K562 (cell line): ENCODE data around the gene RYK. TPM values are rescaled to one million over a fixed set of nuclear protein-coding genes. Genes with fewer than 3 reads are reported as not detected.

Experiments
- ATAC-seq: fragments of 200-7000 bp; cut with Tn5 transposase; 3 replicates; pipeline ENCODE4 v1.9.1; 2020; ENCODE audit warnings: moderate library complexity
- BruUV-seq: library from RNA; stranded (reverse); fragments of 400-500 nt; replicated peaks from 2 replicates; lab custom pipeline; 2021; lab: Mats Ljungman, UMichigan
- CTCF ChIA-PET: fragments of 300-600 bp; formaldehyde crosslinking; extraction: SDS; loops from one replicate; lab custom pipeline; 2021; ENCODE audit warnings: low intra/inter-chr PET ratio; lab: Yijun Ruan, JAX
- POLR2A ChIA-PET: fragments of 300-600, 350-650 bp; sonication (Branson Sonifier 250); formaldehyde crosslinking; extraction: SDS; loops from one replicate; lab custom pipeline; 2021; ENCODE audit warnings: antibody characterized with exemption, inconsistent platforms; lab: Yijun Ruan, JAX
- DNase-seq, 4 experiments: peaks; one replicate each; pipeline versions ENCODE4 v3.0.0 to v3.0.0-alpha.2; 2011 to 2018; ENCODE audit warnings: low spot score in 3 of 4, mixed read lengths in 3 of 4; ENCODE audit errors: extremely low read depth in 1 of 4
- FAIRE-seq: peaks from 2 replicates; lab custom pipeline; 2011; peaks lifted over from hg19 to GRCh38; lab: Jason Lieb, UNC
- H2AFZ ChIP-seq: 2 replicates; pipeline ENCODE4 v1.6.0; 2011; ENCODE audit warnings: low read depth, low read length, control low read depth, inconsistent platforms
- H3K27ac ChIP-seq: fragments of 200-600 bp; 3 replicates; pipeline ENCODE4 v1.8.0; 2011; ENCODE audit warnings: low read depth, mild to moderate bottlenecking, control low read depth, inconsistent platforms, low read length, moderate library complexity, mixed read lengths; ENCODE audit errors: extremely low read depth
- H3K27me3 ChIP-seq, 2 experiments: fragments of 300-600 bp in 1 of 2; 2 replicates in 1 of 2; 3 replicates in 1 of 2; pipeline versions ENCODE4 v1.6.0 to v1.8.0; 2011; ENCODE audit warnings: inconsistent platforms in 2 of 2, low read length in 2 of 2, mild to moderate bottlenecking in 1 of 2, mixed read lengths in 1 of 2, moderate library complexity in 1 of 2; ENCODE audit not compliant: control insufficient read depth in 2 of 2, insufficient read depth in 2 of 2
- H3K36me3 ChIP-seq: fragments of 300-600 bp; 3 replicates; pipeline ENCODE4 v1.8.0; 2011; ENCODE audit warnings: mild to moderate bottlenecking, low read length, inconsistent platforms; ENCODE audit not compliant: control insufficient read depth, insufficient read depth
- H3K4me1 ChIP-seq, 2 experiments: fragments of 200-600 bp in 1 of 2; replicated peaks in 1 of 2; 2 replicates in 1 of 2; 3 replicates in 1 of 2; pipeline versions ENCODE4 v1.5.1 to v1.8.0; 2011; ENCODE audit warnings: inconsistent platforms in 2 of 2, low read length in 2 of 2, mild to moderate bottlenecking in 1 of 2, mixed read lengths in 1 of 2, moderate library complexity in 1 of 2; ENCODE audit not compliant: control insufficient read depth in 2 of 2, insufficient read depth in 2 of 2
- H3K4me2 ChIP-seq: 2 replicates; pipeline ENCODE4 v1.6.1; 2011; ENCODE audit warnings: low read length, control low read depth, inconsistent platforms, mixed read lengths; ENCODE audit not compliant: insufficient read depth
- H3K4me3 ChIP-seq: fragments of 200-600 bp; sonication (generic), shearing (Covaris generic); 2 replicates; pipeline ENCODE4 v1.5.1; 2016; ENCODE audit warnings: control low read depth, inconsistent platforms
- H3K79me2 ChIP-seq: fragments of 200-600 bp; 3 replicates; pipeline ENCODE4 v1.8.0; 2011; ENCODE audit warnings: low read length, inconsistent platforms; ENCODE audit not compliant: control insufficient read depth, insufficient read depth
- H3K9ac ChIP-seq, 2 experiments: 2 replicates each; pipeline versions ENCODE4 v1.6.0 to v1.6.1; 2011; ENCODE audit warnings: low read depth in 2 of 2, low read length in 2 of 2, control low read depth in 1 of 2, inconsistent platforms in 1 of 2, mild to moderate bottlenecking in 1 of 2, mixed read lengths in 1 of 2; ENCODE audit not compliant: insufficient read depth in 1 of 2
- H3K9me1 ChIP-seq: one replicate; pipeline ENCODE4 v1.6.0; 2011; ENCODE audit warnings: inconsistent platforms, mild to moderate bottlenecking, low read length, moderate library complexity; ENCODE audit not compliant: control insufficient read depth, insufficient read depth
- H3K9me3 ChIP-seq: replicated peaks from 2 replicates; pipeline ENCODE4 v1.5.1; 2011; ENCODE audit warnings: low read depth, low read length, inconsistent platforms; ENCODE audit not compliant: control insufficient read depth, insufficient read depth
- H4K20me1 ChIP-seq: replicated peaks from 2 replicates; pipeline ENCODE4 v1.6.1; 2011; ENCODE audit warnings: low read length, inconsistent platforms, mixed read lengths; ENCODE audit not compliant: control insufficient read depth, insufficient read depth
- CBFB ChIP-seq: sonication (generic); formaldehyde crosslinking; IDR thresholded peaks from 2 replicates; pipeline ENCODE4 v1.4.0; 2020; ENCODE audit warnings: mild to moderate bottlenecking, missing genetic modification reagents
- ELF1 ChIP-seq: fragments of 200-800 bp; sonication (Bioruptor generic); IDR thresholded peaks from 2 replicates; pipeline ENCODE4 v1.6.1; 2016; ENCODE audit warnings: missing genetic modification characterization, missing compliant biosample characterization
- HNRNPLL ChIP-seq: fragments of 200-400 bp; formaldehyde crosslinking; IDR thresholded peaks from 2 replicates; pipeline ENCODE4 v1.6.1; 2017; ENCODE audit warnings: low read length, low read depth, mild to moderate bottlenecking; ENCODE audit not compliant: poor library complexity, severe bottlenecking
- MAZ ChIP-seq, 2 experiments: fragments of 450-650 bp in 1 of 2; sonication (generic) in 1 of 2; formaldehyde crosslinking; IDR thresholded peaks in 1 of 2; conservative IDR thresholded peaks in 1 of 2; 2 replicates each; pipeline versions ENCODE4 v1.4.0 to v1.5.0; 2020; ENCODE audit warnings: mild to moderate bottlenecking in 1 of 2, missing genetic modification reagents in 1 of 2
- SIN3A ChIP-seq, 2 experiments: fragments of 150-350 bp in 1 of 2; IDR thresholded peaks; 2 replicates each; pipeline ENCODE4 v1.6.1; 2011 to 2016; ENCODE audit warnings: borderline replicate concordance in 2 of 2, low read depth in 2 of 2, low read length in 2 of 2, mild to moderate bottlenecking in 2 of 2, moderate library complexity in 2 of 2; ENCODE audit not compliant: control insufficient read depth in 1 of 2
- ZBTB7A ChIP-seq: IDR thresholded peaks from 2 replicates; pipeline ENCODE4 v1.6.1; 2011; ENCODE audit warnings: low read depth, mild to moderate bottlenecking, low read length, moderate library complexity, borderline replicate concordance; ENCODE audit not compliant: control insufficient read depth
- ZFX ChIP-seq: sonication (generic); formaldehyde crosslinking; IDR thresholded peaks from 2 replicates; pipeline ENCODE4 v1.8.0; 2022; ENCODE audit warnings: mild to moderate bottlenecking, missing genetic modification reagents, moderate library complexity
- ZNF384 ChIP-seq: IDR thresholded peaks from 2 replicates; pipeline ENCODE4 v1.6.1; 2012; ENCODE audit warnings: low read depth, low read length, improper control_type of control experiment
- WGBS: fragments of 100-300 bp; shearing (Covaris generic); methylation state at CpG from one replicate; pipeline ENCODE4 v1.1.6; 2016; ENCODE audit warnings: low coverage, mixed read lengths; ENCODE audit not compliant: insufficient coverage; ENCODE audit errors: missing lambda C conversion rate; 5-methylcytosine and 5-hydroxymethylcytosine counted together
- in situ Hi-C: fragments of 300-500 bp; cut with MboI; formaldehyde crosslinking; loops from 4 replicates; pipeline ENCODE4 v1.15.0; 2018; ENCODE audit warnings: inconsistent platforms, mixed read lengths
- intact Hi-C: fragments of 100-400 bp; cut with micrococcal nuclease; formaldehyde crosslinking; loops from 2 replicates; pipeline ENCODE4 v1.14.2; 2022
- polyA plus RNA-seq, 8 experiments: library from polyadenylated mRNA; depleted of rRNA in 4 of 8; stranded (reverse) in 5 of 8; unstranded in 3 of 8; fragments of >200 nt; fragmentation: Nextera tagmentation in 2 of 8; fragmentation: Illumina TruSeq in 1 of 8; extraction: Ambion mirVana in 2 of 8; extraction: Trizol in 1 of 8; gene quantifications; 2 replicates each; pipeline versions ENCODE4 v1.2.1 to v1.2.3, GENCODE V29; 2011 to 2014; ENCODE audit warnings: inconsistent platforms in 1 of 8, missing spikeins in 1 of 8
- total RNA-seq, 7 experiments: library from RNA; depleted of rRNA in 6 of 7; stranded (reverse); fragments of >200 nt in 6 of 7; fragmentation: Illumina TruSeq in 2 of 7; extraction: Trizol in 2 of 7; gene quantifications; 2 replicates each; pipeline versions ENCODE4 v1.2.1 to v1.2.3, GENCODE V29; 2011 to 2021; ENCODE audit warnings: low replicate concordance in 1 of 7
- TF ChIP-seq, protein P1 (sequence below): sonication (generic); formaldehyde crosslinking; IDR thresholded peaks from 2 replicates; pipeline ENCODE4 v1.9.0; 2022; ENCODE audit warnings: mild to moderate bottlenecking, missing genetic modification reagents
- TF ChIP-seq, protein P2 (sequence below): fragments of 450-650 bp; IDR thresholded peaks from 2 replicates; pipeline ENCODE4 v1.6.1; 2017; ENCODE audit warnings: mild to moderate bottlenecking, moderate library complexity
- TF ChIP-seq, protein P3 (sequence below): sonication (generic); formaldehyde crosslinking; IDR thresholded peaks from 2 replicates; pipeline ENCODE4 v1.8.0; 2023; ENCODE audit warnings: mild to moderate bottlenecking, missing genetic modification reagents

The RYK gene
- total and polyA plus RNA-seq, 9 of the 15 experiments (the other 6 are each of a cell fraction or from before 2014, with no cell fraction given) = 4.2 to 29.5 (median 16.6) TPM

DNA sequence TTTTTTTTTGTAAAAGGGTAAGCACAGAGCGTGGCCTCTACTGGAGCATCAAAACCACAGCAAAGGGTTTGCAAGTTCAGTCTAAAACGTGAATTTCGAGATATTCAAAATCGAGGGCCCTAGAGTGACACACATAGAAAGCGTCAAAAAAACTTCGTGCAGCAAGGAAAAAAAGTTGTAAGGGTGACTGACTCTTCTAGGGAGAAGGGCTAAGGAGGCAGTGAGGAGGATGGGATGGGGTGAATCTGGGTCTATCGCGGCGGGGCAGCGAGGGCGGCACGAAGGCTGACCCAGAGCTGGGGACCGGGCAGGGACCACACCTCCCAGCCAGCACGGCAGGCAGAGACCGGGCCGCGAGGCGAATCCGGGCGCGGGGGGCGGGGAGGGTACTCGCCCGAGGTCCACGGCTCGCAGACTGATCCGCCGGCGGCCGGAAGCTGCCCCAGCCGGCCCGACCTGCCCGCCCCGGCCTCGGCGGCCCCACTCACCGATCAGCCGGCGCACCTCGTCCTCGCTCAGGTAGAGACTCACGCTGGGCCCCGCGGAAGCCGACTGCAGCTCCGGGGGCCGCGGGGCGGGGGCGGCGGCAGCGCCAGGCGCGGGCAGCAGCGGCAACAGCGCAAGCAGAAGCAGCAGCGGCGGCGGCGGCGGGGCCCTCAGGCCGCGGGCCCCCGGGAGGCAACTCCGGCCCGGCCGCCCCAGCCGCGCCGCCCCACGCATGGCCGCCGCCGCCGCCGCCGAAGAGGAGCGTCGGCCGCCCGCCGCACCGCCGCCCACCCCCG is 533 bp downstream of the RYK start:
- intact Hi-C loops (no loop called here), in situ Hi-C loops (no loop called here)
- FAIRE-seq = no peak
- ChIA-PET CTCF (no interaction called here), POLR2A (interaction anchor here (0.7 to 1.0 kb wide), 3 partner anchors 19 to 29 kb away, joined by 3 to 4 read pairs (median 4); no protein-coding TSS in a partner anchor)
- Histone ChIP-seq H3K9me1 (no peaks in the 10 kb centered on the region), H3K27me3 (no peaks in the 10 kb centered on the region), H3K36me3 (peaks cover 2% of the 10 kb centered on the region; the same call in 1 of the 3 replicates), H3K27ac (peak overlapping the region; percentile 73; the same call in 2 of the 3 replicates), H4K20me1 (no peaks in the 10 kb centered on the region), H3K9ac (peak overlapping the region; percentile 61 to 90), H2AFZ (no peak overlapping the region; the same call in 1 of the 2 replicates), H3K4me3 (peak overlapping the region; percentile 68), H3K4me1 (peaks cover 0 to 13% of the 10 kb centered on the region in 2 experiments; a peak in 2 of 5 replicates), H3K9me3 (no peaks in the 10 kb centered on the region; the same call in 1 of the 2 replicates), H3K4me2 (peak overlapping the region; percentile 90), H3K79me2 (peaks cover 52% of the 10 kb centered on the region)
- ATAC-seq = peak; percentile 76
- WGBS = 0% methylated on average over 6 of the region's 85 CpGs
- no TSS peak for BruUV-seq
- peak; percentile 46 to 55 (median 50) for DNase-seq
- TF ChIP-seq MAZ (CRISPR knock-in tag; conservative IDR thresholded peaks at IDR 0.05 in 1 of 2, IDR thresholded peaks at IDR 0.05 in 1 of 2) = 0 out of 4 replicates have a peak, but pooled peaks of 1 of the 2 experiments have one; percentile 14
- TF ChIP-seq, protein P1, sequence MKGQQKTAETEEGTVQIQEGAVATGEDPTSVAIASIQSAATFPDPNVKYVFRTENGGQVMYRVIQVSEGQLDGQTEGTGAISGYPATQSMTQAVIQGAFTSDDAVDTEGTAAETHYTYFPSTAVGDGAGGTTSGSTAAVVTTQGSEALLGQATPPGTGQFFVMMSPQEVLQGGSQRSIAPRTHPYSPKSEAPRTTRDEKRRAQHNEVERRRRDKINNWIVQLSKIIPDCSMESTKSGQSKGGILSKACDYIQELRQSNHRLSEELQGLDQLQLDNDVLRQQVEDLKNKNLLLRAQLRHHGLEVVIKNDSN (CRISPR knock-in tag) = no peak
- TF ChIP-seq ELF1 (tag) = peak; percentile 6; the same call in 1 of the 2 replicates
- TF ChIP-seq, protein P2, sequence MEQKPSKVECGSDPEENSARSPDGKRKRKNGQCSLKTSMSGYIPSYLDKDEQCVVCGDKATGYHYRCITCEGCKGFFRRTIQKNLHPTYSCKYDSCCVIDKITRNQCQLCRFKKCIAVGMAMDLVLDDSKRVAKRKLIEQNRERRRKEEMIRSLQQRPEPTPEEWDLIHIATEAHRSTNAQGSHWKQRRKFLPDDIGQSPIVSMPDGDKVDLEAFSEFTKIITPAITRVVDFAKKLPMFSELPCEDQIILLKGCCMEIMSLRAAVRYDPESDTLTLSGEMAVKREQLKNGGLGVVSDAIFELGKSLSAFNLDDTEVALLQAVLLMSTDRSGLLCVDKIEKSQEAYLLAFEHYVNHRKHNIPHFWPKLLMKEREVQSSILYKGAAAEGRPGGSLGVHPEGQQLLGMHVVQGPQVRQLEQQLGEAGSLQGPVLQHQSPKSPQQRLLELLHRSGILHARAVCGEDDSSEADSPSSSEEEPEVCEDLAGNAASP = no peak
- no peak for TF ChIP-seq CBFB
- TF ChIP-seq ZNF384 = peak; percentile 19; the same call in 1 of the 2 replicates
- TF ChIP-seq ZBTB7A = peak; percentile 46; the same call in 1 of the 2 replicates
- TF ChIP-seq, protein P3, sequence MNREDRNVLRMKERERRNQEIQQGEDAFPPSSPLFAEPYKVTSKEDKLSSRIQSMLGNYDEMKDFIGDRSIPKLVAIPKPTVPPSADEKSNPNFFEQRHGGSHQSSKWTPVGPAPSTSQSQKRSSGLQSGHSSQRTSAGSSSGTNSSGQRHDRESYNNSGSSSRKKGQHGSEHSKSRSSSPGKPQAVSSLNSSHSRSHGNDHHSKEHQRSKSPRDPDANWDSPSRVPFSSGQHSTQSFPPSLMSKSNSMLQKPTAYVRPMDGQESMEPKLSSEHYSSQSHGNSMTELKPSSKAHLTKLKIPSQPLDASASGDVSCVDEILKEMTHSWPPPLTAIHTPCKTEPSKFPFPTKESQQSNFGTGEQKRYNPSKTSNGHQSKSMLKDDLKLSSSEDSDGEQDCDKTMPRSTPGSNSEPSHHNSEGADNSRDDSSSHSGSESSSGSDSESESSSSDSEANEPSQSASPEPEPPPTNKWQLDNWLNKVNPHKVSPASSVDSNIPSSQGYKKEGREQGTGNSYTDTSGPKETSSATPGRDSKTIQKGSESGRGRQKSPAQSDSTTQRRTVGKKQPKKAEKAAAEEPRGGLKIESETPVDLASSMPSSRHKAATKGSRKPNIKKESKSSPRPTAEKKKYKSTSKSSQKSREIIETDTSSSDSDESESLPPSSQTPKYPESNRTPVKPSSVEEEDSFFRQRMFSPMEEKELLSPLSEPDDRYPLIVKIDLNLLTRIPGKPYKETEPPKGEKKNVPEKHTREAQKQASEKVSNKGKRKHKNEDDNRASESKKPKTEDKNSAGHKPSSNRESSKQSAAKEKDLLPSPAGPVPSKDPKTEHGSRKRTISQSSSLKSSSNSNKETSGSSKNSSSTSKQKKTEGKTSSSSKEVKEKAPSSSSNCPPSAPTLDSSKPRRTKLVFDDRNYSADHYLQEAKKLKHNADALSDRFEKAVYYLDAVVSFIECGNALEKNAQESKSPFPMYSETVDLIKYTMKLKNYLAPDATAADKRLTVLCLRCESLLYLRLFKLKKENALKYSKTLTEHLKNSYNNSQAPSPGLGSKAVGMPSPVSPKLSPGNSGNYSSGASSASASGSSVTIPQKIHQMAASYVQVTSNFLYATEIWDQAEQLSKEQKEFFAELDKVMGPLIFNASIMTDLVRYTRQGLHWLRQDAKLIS = 0 out of 2 replicates have a peak, but pooled peaks have one; percentile 5
- TF ChIP-seq HNRNPLL = peak; percentile 84
- TF ChIP-seq ZFX (CRISPR knock-in tag) = peak; percentile 39; the same call in 1 of the 2 replicates
- TF ChIP-seq SIN3A (IDR thresholded peaks at IDR 0.05; ENCODE audit: borderline replicate concordance in 2 of 2, control insufficient read depth in 1 of 2, low read depth in 2 of 2, low read length in 2 of 2) = peak; percentile 18 to 43; a peak in 1 of 4 replicates
